Esophagus (tissue), 2 donors: ENCODE data around the gene SMIM14. TPM values are rescaled to one million over a fixed set of nuclear protein-coding genes. Genes with fewer than 3 reads are reported as not detected.
"Not testable (repeated sequence)": the region's sequence is repeated elsewhere in the genome, so short reads cannot be mapped to it uniquely, and the experiment has no call there.

ENCODE experiments used
- H3K27ac ChIP-seq, 2 donors: one replicate each; pipeline ENCODE4 v1.5.1; 2013; ENCODE audit warnings: low read depth in 2 of 2, mild to moderate bottlenecking in 2 of 2, inconsistent platforms in 1 of 2, low read length in 1 of 2, moderate library complexity in 1 of 2
- H3K27me3 ChIP-seq, 2 donors: one replicate each; pipeline ENCODE4 v1.6.1; 2013; ENCODE audit warnings: low read length in 2 of 2, control low read depth in 1 of 2, mild to moderate bottlenecking in 1 of 2; ENCODE audit not compliant: insufficient read depth in 2 of 2, control insufficient read depth in 1 of 2
- H3K36me3 ChIP-seq, 2 donors: one replicate each; pipeline ENCODE4 v1.6.1; 2013; ENCODE audit warnings: low read length in 1 of 2; ENCODE audit not compliant: control insufficient read depth in 2 of 2, insufficient read depth in 2 of 2
- H3K4me1 ChIP-seq, 2 donors: one replicate each; pipeline ENCODE4 v1.6.1; 2013; ENCODE audit warnings: low read length in 1 of 2; ENCODE audit not compliant: control insufficient read depth in 2 of 2, insufficient read depth in 2 of 2
- H3K4me3 ChIP-seq, 2 donors: one replicate each; pipeline ENCODE4 v1.5.1; 2013; ENCODE audit warnings: low read length in 2 of 2, mild to moderate bottlenecking in 2 of 2, low read depth in 1 of 2, moderate library complexity in 1 of 2
- H3K9me3 ChIP-seq, 2 donors: one replicate each; pipeline ENCODE4 v1.6.1; 2013; ENCODE audit warnings: mild to moderate bottlenecking in 2 of 2, low read depth in 1 of 2, low read length in 1 of 2, moderate library complexity in 1 of 2; ENCODE audit not compliant: control insufficient read depth in 2 of 2, insufficient read depth in 1 of 2
- WGBS, 2 donors: extraction: QIAGEN DNeasy Blood & Tissue Kit; methylation state at CpG; one replicate each; pipeline ENCODE4 v1.1.7; 2013; 5-methylcytosine and 5-hydroxymethylcytosine counted together
- polyA plus RNA-seq, 2 donors: library from polyadenylated mRNA; stranded (reverse); fragments of 200-250 nt; gene quantifications; one replicate each; pipeline ENCODE4 v1.2.3, GENCODE V29; 2013
- donor health status: healthy with polysubstance abuse.
- donor health status: Bipolar disorder and iron deficiency.

SMIM14 gene
- polyA plus RNA-seq, 2 donors = 18.9 to 25.6 TPM

DNA sequence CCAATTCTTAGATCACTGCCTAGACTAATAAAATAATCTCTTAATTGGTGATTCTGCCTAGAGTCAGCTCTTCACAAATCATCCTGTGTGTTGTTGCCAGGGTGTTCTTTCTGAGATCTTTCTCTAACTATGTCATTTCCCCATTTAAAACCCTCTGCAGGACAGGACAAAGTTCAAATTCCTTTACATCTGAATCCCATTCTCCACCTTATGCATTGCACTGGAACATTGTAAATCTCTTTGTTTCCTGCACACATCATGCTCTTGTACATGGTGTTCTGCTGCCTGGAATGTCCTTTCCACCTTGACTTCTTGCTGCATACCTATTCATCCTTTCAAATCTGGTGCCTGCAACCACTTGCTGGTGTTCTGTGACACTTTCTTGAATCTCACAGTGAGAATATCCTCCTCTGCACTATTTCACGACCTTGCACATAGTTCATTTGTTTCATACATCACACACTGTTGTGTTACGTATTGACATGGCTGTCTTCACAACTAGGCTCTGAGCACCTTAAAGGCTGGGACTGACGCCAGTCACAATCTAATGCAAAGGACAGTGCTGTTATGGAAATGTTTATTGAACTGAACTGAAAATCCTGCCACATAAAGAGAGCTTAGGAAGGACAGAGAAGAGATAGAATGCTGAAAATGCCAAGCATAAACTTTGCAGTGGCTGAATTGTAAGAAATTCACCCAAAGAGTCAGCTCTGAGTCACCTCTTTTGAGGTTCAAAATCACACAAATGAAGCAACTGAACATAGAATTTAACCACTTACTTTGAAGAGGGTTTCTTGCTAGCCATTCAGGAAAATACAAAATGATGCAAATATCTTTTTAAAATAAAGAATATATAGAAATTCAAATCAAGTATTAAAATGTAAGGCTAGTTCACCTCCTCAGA, 26.4 kb upstream of the SMIM14 start:
- no peaks in the 10 kb centered on the region for H3K36me3 ChIP-seq
- H3K27ac ChIP-seq = no peak overlapping the region
- H3K4me1 ChIP-seq = no peaks in the 10 kb centered on the region
- no peaks in the 10 kb centered on the region for H3K27me3 ChIP-seq
- WGBS, 2 donors = 74 to 76% methylated on average over 3 of the region's 3 CpGs
- H3K4me3 ChIP-seq = no peak overlapping the region
- H3K9me3 ChIP-seq = no peaks in the 10 kb centered on the region

DNA sequence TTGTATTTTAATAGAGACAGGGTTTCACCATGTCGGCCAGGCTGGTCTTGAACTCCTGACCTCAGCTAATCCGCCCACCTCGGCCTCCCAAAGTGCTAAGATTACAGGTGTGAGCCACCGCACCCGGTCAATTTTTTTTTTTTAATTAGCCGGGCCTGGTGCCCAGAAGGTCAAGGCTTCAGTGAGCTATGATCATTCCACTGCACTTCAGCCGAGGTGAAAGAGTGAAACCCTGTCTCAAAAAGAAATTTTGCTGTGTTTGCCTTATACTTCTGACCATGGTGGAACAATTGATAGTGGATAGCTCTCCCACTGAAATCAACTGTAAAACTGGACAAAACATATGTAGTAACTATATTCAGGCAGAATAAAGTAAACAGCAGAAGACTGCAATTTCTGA, 24.0 kb upstream of the SMIM14 start:
- no peaks in the 10 kb centered on the region for H3K27me3 ChIP-seq
- H3K4me1 ChIP-seq = no peaks in the 10 kb centered on the region
- WGBS, 2 donors = 87 to 92% methylated on average over 7 of the region's 7 CpGs
- H3K27ac ChIP-seq = no peak overlapping the region
- no peaks in the 10 kb centered on the region for H3K36me3 ChIP-seq
- no peak overlapping the region for H3K4me3 ChIP-seq
- H3K9me3 ChIP-seq = no peaks in the 10 kb centered on the region

GRCh38 chr4:39660757-39661156, 22.1 kb upstream of the SMIM14 start:
- no peak overlapping the region for H3K27ac ChIP-seq
- H3K4me1 ChIP-seq = no peaks in the 10 kb centered on the region
- H3K27me3 ChIP-seq = no peaks in the 10 kb centered on the region
- H3K4me3 ChIP-seq = no peak overlapping the region
- 95 to 96% methylated on average over 6 of the region's 6 CpGs for WGBS, 2 donors
- H3K9me3 ChIP-seq = no peaks in the 10 kb centered on the region
- H3K36me3 ChIP-seq = no peaks in the 10 kb centered on the region

DNA sequence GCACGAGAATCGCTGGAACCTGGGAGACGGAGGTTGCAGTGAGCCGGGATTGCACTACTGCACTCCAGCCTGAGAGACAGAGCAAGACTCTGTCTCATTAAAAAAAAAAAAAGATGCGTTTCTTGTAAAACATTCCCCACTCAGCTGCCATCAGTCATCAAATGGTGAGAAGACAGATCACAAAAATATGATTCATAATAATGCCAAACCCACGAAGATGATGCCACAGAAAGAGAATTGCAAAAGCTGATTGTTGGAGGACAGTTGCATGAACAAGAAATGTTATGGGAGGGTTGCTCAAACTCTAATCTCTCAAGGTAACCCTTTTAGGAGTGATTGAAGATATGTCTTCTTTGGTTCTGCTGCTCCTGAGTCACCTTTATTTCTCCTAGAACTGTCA, 21.4 kb upstream of the SMIM14 start:
- no peak overlapping the region for H3K27ac ChIP-seq
- no peak overlapping the region for H3K4me3 ChIP-seq
- H3K9me3 ChIP-seq = no peaks in the 10 kb centered on the region
- no peaks in the 10 kb centered on the region for H3K27me3 ChIP-seq
- WGBS, 2 donors = 80% methylated on average over 6 of the region's 6 CpGs
- H3K4me1 ChIP-seq = no peaks in the 10 kb centered on the region
- H3K36me3 ChIP-seq = no peaks in the 10 kb centered on the region

DNA sequence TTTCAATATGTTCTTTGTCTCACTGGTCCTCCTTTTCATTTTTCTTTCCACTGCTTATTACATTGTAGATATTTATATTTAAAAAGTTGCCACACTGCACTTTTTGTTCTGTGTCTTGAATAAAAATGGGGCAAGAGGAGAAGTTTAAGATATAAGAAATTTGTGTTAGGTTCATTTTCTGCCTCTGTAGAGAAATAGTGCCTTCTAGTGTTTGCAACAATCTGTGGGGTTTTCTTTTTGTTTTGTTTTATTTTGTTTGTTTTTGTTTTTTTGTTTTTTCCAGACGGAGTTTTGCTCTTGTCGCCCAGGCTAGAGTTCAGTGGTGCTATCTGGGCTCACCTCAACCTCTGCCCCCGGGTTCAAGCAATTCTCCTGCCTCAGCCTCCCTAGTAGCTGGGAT, 20.1 kb upstream of the SMIM14 start:
- 88 to 90% methylated on average over 3 of the region's 3 CpGs for WGBS, 2 donors
- Histone ChIP-seq H3K27ac (no peak overlapping the region), H3K9me3 (no peaks in the 10 kb centered on the region), H3K36me3 (no peaks in the 10 kb centered on the region), H3K4me1 (no peaks in the 10 kb centered on the region), H3K4me3 (no peak overlapping the region), H3K27me3 (no peaks in the 10 kb centered on the region)

DNA sequence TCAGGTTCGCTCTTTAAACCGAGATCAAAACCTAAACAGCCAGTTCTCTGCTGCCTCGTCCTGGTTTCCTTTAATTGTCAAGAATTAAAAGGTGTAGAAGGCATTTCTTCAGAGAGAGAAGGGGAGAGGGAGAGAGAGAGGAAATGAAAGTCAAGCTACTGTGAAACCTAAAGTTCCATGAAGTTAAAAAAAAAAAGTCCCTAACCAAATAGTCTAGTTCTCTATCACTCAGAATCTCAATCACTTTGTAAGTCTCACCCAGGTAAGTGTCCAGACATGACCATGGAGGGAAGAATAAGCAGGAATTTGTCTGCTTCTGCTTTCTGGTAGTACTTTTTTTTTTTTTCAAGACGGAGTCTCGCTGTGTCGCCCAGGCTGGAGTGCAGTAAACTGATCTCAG, 18.8 kb upstream of the SMIM14 start:
- 67 to 82% methylated on average over 6 of the region's 6 CpGs for WGBS, 2 donors
- no peaks in the 10 kb centered on the region for H3K9me3 ChIP-seq
- H3K4me3 ChIP-seq = no peak overlapping the region
- no peaks in the 10 kb centered on the region for H3K4me1 ChIP-seq
- no peaks in the 10 kb centered on the region for H3K27me3 ChIP-seq
- no peak overlapping the region for H3K27ac ChIP-seq
- no peaks in the 10 kb centered on the region for H3K36me3 ChIP-seq

- not testable (repeated sequence) for H3K27me3 ChIP-seq, H3K4me3 ChIP-seq, H3K9me3 ChIP-seq, H3K4me1 ChIP-seq, H3K36me3 ChIP-seq
- H3K27ac ChIP-seq = peak overlapping the region; percentile 22 to 24
- WGBS, 2 donors = 59 to 72% methylated on average over 5 of the region's 5 CpGs
These were observed 18.0 kb upstream of the SMIM14 start for GRCh38 chr4:39656638-39657037.

DNA sequence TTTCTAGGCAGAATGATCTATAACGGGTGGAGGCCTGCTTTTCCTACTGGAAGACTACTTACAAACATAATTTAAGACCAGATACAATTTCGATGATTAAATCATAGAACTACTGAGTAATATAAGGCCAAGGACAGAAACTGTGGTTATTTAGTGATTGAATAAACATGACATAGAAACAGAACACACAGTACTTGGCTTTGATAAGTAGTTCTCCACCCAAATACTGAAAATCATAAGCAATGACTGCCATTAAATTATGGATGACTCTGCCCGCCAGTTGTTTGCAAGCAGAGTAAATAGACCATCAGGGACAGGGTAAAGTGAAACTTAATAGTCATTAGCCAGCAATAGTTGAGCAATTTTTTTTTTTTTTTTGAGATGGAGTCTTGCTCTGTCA, 17.2 kb upstream of the SMIM14 start:
- Histone ChIP-seq H3K9me3 (no peaks in the 10 kb centered on the region), H3K4me3 (no peak overlapping the region), H3K36me3 (no peaks in the 10 kb centered on the region), H3K4me1 (no peaks in the 10 kb centered on the region), H3K27me3 (no peaks in the 10 kb centered on the region), H3K27ac (no peak overlapping the region)
- 54 to 58% methylated on average over 3 of the region's 3 CpGs for WGBS, 2 donors

- Histone ChIP-seq H3K4me3 (no peak overlapping the region), H3K36me3 (no peaks in the 10 kb centered on the region), H3K27ac (no peak overlapping the region), H3K27me3 (no peaks in the 10 kb centered on the region), H3K4me1 (no peaks in the 10 kb centered on the region), H3K9me3 (no peaks in the 10 kb centered on the region)
These were observed 16.5 kb upstream of the SMIM14 start for GRCh38 chr4:39655211-39655610.

- not testable (repeated sequence) for H3K27me3 ChIP-seq
- 91 to 92% methylated on average over 4 of the region's 4 CpGs for WGBS, 2 donors
These were observed 12.9 kb upstream of the SMIM14 start for GRCh38 chr4:39651586-39651985.

More at GRCh38 chr4:39651586-39651985, 12.9 kb upstream of the SMIM14 start:
- H3K36me3 ChIP-seq, H3K9me3 ChIP-seq, H3K27ac ChIP-seq, H3K4me3 ChIP-seq, H3K4me1 ChIP-seq: not testable (repeated sequence)
